Adipocyte (in vitro differentiated cells): Measurements from ENCODE around the gene IL3RA.
"Not testable (repeated sequence)": the region's sequence is repeated elsewhere in the genome, so short reads cannot be mapped to it uniquely, and the experiment has no call there.

Experiments used
- DNase-seq: peaks from one replicate; pipeline ENCODE4 v3.0.0-alpha.2; 2015; ENCODE audit warnings: low read depth
- H3K27me3 ChIP-seq: replicated peaks from 2 replicates; pipeline ENCODE4 v1.7.0; 2013; ENCODE audit warnings: mild to moderate bottlenecking, low read length, moderate library complexity; ENCODE audit not compliant: control insufficient read depth, insufficient read depth
- H3K36me3 ChIP-seq: 2 replicates; pipeline ENCODE4 v1.7.0; 2013; ENCODE audit warnings: low read length, mild to moderate bottlenecking, moderate library complexity; ENCODE audit not compliant: control insufficient read depth, insufficient read depth, severe bottlenecking
- H3K4me1 ChIP-seq: 2 replicates; pipeline ENCODE4 v1.7.0; 2013; ENCODE audit warnings: mild to moderate bottlenecking, low read length, moderate library complexity; ENCODE audit not compliant: control insufficient read depth, insufficient read depth
- H3K4me3 ChIP-seq: 2 replicates; pipeline ENCODE4 v1.7.0; 2013; ENCODE audit warnings: mild to moderate bottlenecking, low read length, moderate library complexity
- H3K9ac ChIP-seq: 2 replicates; pipeline ENCODE4 v1.7.0; 2013; ENCODE audit warnings: mild to moderate bottlenecking, low read length, moderate library complexity
- H3K9me3 ChIP-seq: 2 replicates; pipeline ENCODE4 v1.7.0; 2013; ENCODE audit warnings: mild to moderate bottlenecking, low read length, moderate library complexity; ENCODE audit not compliant: control insufficient read depth

Gene IL3RA

GRCh38 chrX:1421433-1422134 is 85.0 kb downstream of the IL3RA start:
- Histone ChIP-seq H3K9ac (no peak overlapping the region), H3K27me3 (no peaks in the 10 kb centered on the region), H3K4me1 (no peaks in the 10 kb centered on the region), H3K9me3 (peaks cover 8% of the 10 kb centered on the region), H3K36me3 (peaks cover 49% of the 10 kb centered on the region), H3K4me3 (no peak overlapping the region)
- no peak for DNase-seq

- H3K9ac ChIP-seq = no peak overlapping the region
- no peaks in the 10 kb centered on the region for H3K27me3 ChIP-seq
- H3K36me3 ChIP-seq = peaks cover 46% of the 10 kb centered on the region
- H3K4me3 ChIP-seq = no peak overlapping the region
- peaks cover 8% of the 10 kb centered on the region for H3K9me3 ChIP-seq
- DNase-seq = no peak
- no peaks in the 10 kb centered on the region for H3K4me1 ChIP-seq
Observed at GRCh38 chrX:1422135-1422465, 85.5 kb downstream of the IL3RA start.

- no peak overlapping the region for H3K9ac ChIP-seq
Observed at GRCh38 chrX:1423215-1423614, 86.6 kb downstream of the IL3RA start.

GRCh38 chrX:1424147-1424851 is 87.7 kb downstream of the IL3RA start:
- H3K4me1 ChIP-seq = no peaks in the 10 kb centered on the region
- H3K9ac ChIP-seq = no peak overlapping the region
- H3K36me3 ChIP-seq = peaks cover 36% of the 10 kb centered on the region
- H3K4me3 ChIP-seq = no peak overlapping the region
- peaks cover 8% of the 10 kb centered on the region for H3K9me3 ChIP-seq
- DNase-seq = no peak
- H3K27me3 ChIP-seq = no peaks in the 10 kb centered on the region

More at GRCh38 chrX:1423215-1423614, 86.6 kb downstream of the IL3RA start:
- Histone ChIP-seq H3K27me3 (no peaks in the 10 kb centered on the region), H3K4me3 (no peak overlapping the region), H3K9me3 (peaks cover 8% of the 10 kb centered on the region), H3K36me3 (peaks cover 42% of the 10 kb centered on the region), H3K4me1 (no peaks in the 10 kb centered on the region)
- DNase-seq = no peak

GRCh38 chrX:1425381-1425780 is 88.8 kb downstream of the IL3RA start:
- H3K36me3 ChIP-seq = peaks cover 36% of the 10 kb centered on the region
- no peak overlapping the region for H3K9ac ChIP-seq
- H3K4me3 ChIP-seq = no peak overlapping the region
- H3K9me3 ChIP-seq = peaks cover 8% of the 10 kb centered on the region
- no peaks in the 10 kb centered on the region for H3K4me1 ChIP-seq
- H3K27me3 ChIP-seq = no peaks in the 10 kb centered on the region
- DNase-seq = no peak

- H3K27me3 ChIP-seq, DNase-seq, H3K9me3 ChIP-seq, H3K9ac ChIP-seq, H3K4me3 ChIP-seq, H3K4me1 ChIP-seq: not testable (repeated sequence)
- H3K36me3 ChIP-seq = peaks cover 33% of the 10 kb centered on the region
Observed at GRCh38 chrX:1426321-1426720, 89.7 kb downstream of the IL3RA start.

GRCh38 chrX:1427756-1428155 is 91.2 kb downstream of the IL3RA start:
- Histone ChIP-seq H3K4me1 (no peaks in the 10 kb centered on the region), H3K36me3 (peaks cover 24% of the 10 kb centered on the region), H3K27me3 (no peaks in the 10 kb centered on the region), H3K9ac (no peak overlapping the region), H3K4me3 (no peak overlapping the region), H3K9me3 (no peaks in the 10 kb centered on the region)
- no peak for DNase-seq

GRCh38 chrX:1430451-1430850 is 93.9 kb downstream of the IL3RA start:
- Histone ChIP-seq H3K36me3 (peaks cover 18% of the 10 kb centered on the region), H3K9me3 (no peaks in the 10 kb centered on the region), H3K4me3 (no peak overlapping the region), H3K27me3 (no peaks in the 10 kb centered on the region), H3K4me1 (no peaks in the 10 kb centered on the region), H3K9ac (no peak overlapping the region)
- no peak for DNase-seq
